ENCODE data around the gene GSAP. TPM values are rescaled to one million over a fixed set of nuclear protein-coding genes. Genes with fewer than 3 reads are reported as not detected.

The GSAP gene
- total and polyA plus RNA-seq, 2 donors (not counting 1 experiment from before 2014, with no cell fraction given), result 4.4 to 21.5 TPM

DNA sequence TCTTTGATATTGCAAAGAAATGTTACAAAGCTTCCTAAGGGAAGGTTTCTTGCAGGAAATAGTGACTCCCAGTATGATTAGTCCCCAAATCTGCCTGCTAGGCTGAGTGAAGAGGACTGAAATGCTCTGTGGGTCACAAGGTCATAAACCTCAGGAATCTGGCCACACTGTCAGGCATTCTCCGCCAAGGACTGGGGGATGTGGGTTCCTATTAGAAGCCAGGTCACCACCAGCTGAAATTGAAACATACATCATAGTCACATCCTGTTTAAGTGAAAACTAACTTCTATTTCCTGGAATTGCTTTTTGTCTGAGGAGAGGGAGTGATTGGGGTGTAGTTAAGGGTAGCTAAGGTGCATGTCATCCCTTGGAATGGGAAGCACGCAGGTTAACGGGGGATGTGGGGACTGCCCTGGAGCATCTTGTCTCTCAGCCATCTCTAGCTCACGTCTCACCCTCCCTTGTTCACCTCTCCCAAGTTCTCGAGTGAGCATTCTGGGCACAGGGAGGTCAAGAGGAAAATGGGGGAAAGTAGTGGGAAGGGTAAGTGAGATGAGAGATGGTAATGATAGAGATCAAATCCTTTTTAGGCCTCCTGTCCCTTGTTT, 12.0 kb upstream of the GSAP start:
- TF ChIP-seq EZH2 (IDR thresholded peaks at IDR 0.05; ENCODE audit: low read length, missing control alignments), result no peak
- TF ChIP-seq, protein P1, sequence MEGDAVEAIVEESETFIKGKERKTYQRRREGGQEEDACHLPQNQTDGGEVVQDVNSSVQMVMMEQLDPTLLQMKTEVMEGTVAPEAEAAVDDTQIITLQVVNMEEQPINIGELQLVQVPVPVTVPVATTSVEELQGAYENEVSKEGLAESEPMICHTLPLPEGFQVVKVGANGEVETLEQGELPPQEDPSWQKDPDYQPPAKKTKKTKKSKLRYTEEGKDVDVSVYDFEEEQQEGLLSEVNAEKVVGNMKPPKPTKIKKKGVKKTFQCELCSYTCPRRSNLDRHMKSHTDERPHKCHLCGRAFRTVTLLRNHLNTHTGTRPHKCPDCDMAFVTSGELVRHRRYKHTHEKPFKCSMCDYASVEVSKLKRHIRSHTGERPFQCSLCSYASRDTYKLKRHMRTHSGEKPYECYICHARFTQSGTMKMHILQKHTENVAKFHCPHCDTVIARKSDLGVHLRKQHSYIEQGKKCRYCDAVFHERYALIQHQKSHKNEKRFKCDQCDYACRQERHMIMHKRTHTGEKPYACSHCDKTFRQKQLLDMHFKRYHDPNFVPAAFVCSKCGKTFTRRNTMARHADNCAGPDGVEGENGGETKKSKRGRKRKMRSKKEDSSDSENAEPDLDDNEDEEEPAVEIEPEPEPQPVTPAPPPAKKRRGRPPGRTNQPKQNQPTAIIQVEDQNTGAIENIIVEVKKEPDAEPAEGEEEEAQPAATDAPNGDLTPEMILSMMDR (conservative IDR thresholded peaks at IDR 0.05 in 1 of 2, IDR thresholded peaks at IDR 0.05 in 1 of 2; ENCODE audit: low read depth in 1 of 2, low read length in 2 of 2), result no peak
- no peak overlapping the region for H3K4me3 ChIP-seq (replicated peaks in 1 of 4; ENCODE audit: control extremely low read depth in 1 of 4, insufficient read depth in 1 of 4, low read depth in 3 of 4, low read length in 4 of 4)
- DNase-seq (ENCODE audit: low read depth in 2 of 2), result peak; percentile 51 to 85
- H3K27me3 ChIP-seq (ENCODE audit: control insufficient read depth, insufficient read depth, low read length), result no peaks in the 10 kb centered on the region
- H3K4me1 ChIP-seq (ENCODE audit: control insufficient read depth, extremely low read depth, insufficient read depth, low read length), result peaks cover 10% of the 10 kb centered on the region
- H3K9me3 ChIP-seq (ENCODE audit: control insufficient read depth, insufficient read depth, low read depth, low read length), result no peaks in the 10 kb centered on the region
- no peaks in the 10 kb centered on the region for H3K36me3 ChIP-seq (ENCODE audit: control insufficient read depth, insufficient read depth, low read length)
- peak overlapping the region; percentile 41 for H3K27ac ChIP-seq (ENCODE audit: insufficient read depth, low read length)
- H2AFZ ChIP-seq (ENCODE audit: low read length), result peak overlapping the region; percentile 33
- no peak overlapping the region for H3K9ac ChIP-seq (ENCODE audit: insufficient read depth, low read length)
- H3K4me2 ChIP-seq (ENCODE audit: extremely low read depth, insufficient read depth, low read length), result no peak overlapping the region
- no peaks in the 10 kb centered on the region for H3K79me2 ChIP-seq (ENCODE audit: control insufficient read depth, insufficient read depth, low read length)
- no peaks in the 10 kb centered on the region for H4K20me1 ChIP-seq (ENCODE audit: control insufficient read depth, extremely low read depth, insufficient read depth, low read length)

DNA sequence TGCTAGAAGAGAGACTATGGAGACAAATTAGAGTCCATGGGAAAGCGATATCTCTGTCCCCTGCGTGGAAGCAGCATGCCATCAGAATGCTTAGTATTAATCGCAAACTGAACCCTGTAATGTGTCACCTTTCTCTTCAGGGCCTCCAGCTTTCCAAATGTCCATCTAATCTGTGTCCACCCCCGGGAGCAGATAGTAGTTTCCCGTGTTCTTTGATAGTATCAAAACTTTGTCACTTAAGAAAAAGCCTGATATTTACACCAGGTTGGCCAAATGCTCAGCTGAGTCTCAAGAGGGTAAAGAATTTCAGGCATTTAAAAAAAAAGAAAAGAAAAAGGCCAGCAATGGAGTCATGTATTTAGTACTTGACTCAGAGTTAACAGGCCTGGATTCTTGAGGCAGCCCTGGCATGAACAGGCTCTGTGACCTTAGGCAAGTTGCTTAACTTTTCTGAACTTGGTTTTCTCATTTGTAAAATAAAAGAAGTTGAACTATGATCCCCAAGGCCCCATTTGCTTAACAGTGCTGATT, 10.4 kb upstream of the GSAP start:
- peak overlapping the region in 2 of 4 experiments; percentile 30 to 53 for H3K4me3 ChIP-seq (replicated peaks in 1 of 4; ENCODE audit: control extremely low read depth in 1 of 4, insufficient read depth in 1 of 4, low read depth in 3 of 4, low read length in 4 of 4)

DNA sequence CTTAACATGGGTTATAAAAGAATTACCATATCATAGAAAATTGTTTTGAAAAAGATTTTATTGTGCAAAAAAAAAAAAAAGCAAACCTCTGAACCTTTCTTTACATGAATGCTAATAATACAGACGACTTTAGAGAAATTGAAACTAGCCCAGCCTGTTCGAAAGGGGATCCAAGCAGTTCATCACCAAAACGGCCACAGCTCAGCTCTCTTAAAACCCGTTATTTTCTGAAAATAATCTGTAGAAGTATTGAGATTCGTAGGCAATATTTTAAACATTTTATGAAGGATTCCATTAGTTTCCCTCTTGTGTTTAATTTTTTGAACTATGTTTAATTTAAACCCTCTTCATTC, 9.9 kb upstream of the GSAP start:
- peak overlapping the region; percentile 60 for H3K27ac ChIP-seq (ENCODE audit: insufficient read depth, low read length)
- H2AFZ ChIP-seq (ENCODE audit: low read length), result no peak overlapping the region
- peak overlapping the region; percentile 64 for H3K4me2 ChIP-seq (ENCODE audit: extremely low read depth, insufficient read depth, low read length)
- no peaks in the 10 kb centered on the region for H3K27me3 ChIP-seq (ENCODE audit: control insufficient read depth, insufficient read depth, low read length)
- no peak overlapping the region for H3K9ac ChIP-seq (ENCODE audit: insufficient read depth, low read length)
- no peaks in the 10 kb centered on the region for H3K9me3 ChIP-seq (ENCODE audit: control insufficient read depth, insufficient read depth, low read depth, low read length)
- no peaks in the 10 kb centered on the region for H4K20me1 ChIP-seq (ENCODE audit: control insufficient read depth, extremely low read depth, insufficient read depth, low read length)
- no peaks in the 10 kb centered on the region for H3K79me2 ChIP-seq (ENCODE audit: control insufficient read depth, insufficient read depth, low read length)
- TF ChIP-seq, protein P1 (conservative IDR thresholded peaks at IDR 0.05 in 1 of 2, IDR thresholded peaks at IDR 0.05 in 1 of 2; ENCODE audit: low read depth in 1 of 2, low read length in 2 of 2), result no peak
- TF ChIP-seq EZH2 (IDR thresholded peaks at IDR 0.05; ENCODE audit: low read length, missing control alignments), result no peak
- H3K36me3 ChIP-seq (ENCODE audit: control insufficient read depth, insufficient read depth, low read length), result no peaks in the 10 kb centered on the region
- DNase-seq (ENCODE audit: low read depth in 2 of 2), result peak in 1 of 2 donors; percentile 43
- H3K4me3 ChIP-seq (replicated peaks in 1 of 4; ENCODE audit: control extremely low read depth in 1 of 4, insufficient read depth in 1 of 4, low read depth in 3 of 4, low read length in 4 of 4), result peak overlapping the region in 2 of 4 experiments; percentile 30 to 53
- peaks cover 10% of the 10 kb centered on the region for H3K4me1 ChIP-seq (ENCODE audit: control insufficient read depth, extremely low read depth, insufficient read depth, low read length)

More for the DNA sequence above, 10.4 kb upstream of the GSAP start:
- peak; percentile 50 to 76 for DNase-seq (ENCODE audit: low read depth in 2 of 2)
- Histone ChIP-seq H3K4me2 (ENCODE audit: extremely low read depth, insufficient read depth, low read length) (peak overlapping the region; percentile 64), H3K27ac (ENCODE audit: insufficient read depth, low read length) (peak overlapping the region; percentile 60), H3K9ac (ENCODE audit: insufficient read depth, low read length) (no peak overlapping the region), H3K27me3 (ENCODE audit: control insufficient read depth, insufficient read depth, low read length) (no peaks in the 10 kb centered on the region), H3K36me3 (ENCODE audit: control insufficient read depth, insufficient read depth, low read length) (no peaks in the 10 kb centered on the region), H3K4me1 (ENCODE audit: control insufficient read depth, extremely low read depth, insufficient read depth, low read length) (peaks cover 10% of the 10 kb centered on the region), H3K9me3 (ENCODE audit: control insufficient read depth, insufficient read depth, low read depth, low read length) (no peaks in the 10 kb centered on the region), H2AFZ (ENCODE audit: low read length) (peak overlapping the region; percentile 46), H3K79me2 (ENCODE audit: control insufficient read depth, insufficient read depth, low read length) (no peaks in the 10 kb centered on the region), H4K20me1 (ENCODE audit: control insufficient read depth, extremely low read depth, insufficient read depth, low read length) (no peaks in the 10 kb centered on the region)
- TF ChIP-seq, protein P1 (conservative IDR thresholded peaks at IDR 0.05 in 1 of 2, IDR thresholded peaks at IDR 0.05 in 1 of 2; ENCODE audit: low read depth in 1 of 2, low read length in 2 of 2), result no peak
- TF ChIP-seq EZH2 (IDR thresholded peaks at IDR 0.05; ENCODE audit: low read length, missing control alignments), result no peak

All from fibroblast of lung (primary cell).